WTC11 (cell line): ENCODE data around the gene KCMF1. TPM values are rescaled to one million over a fixed set of nuclear protein-coding genes. Genes with fewer than 3 reads are reported as not detected.

ENCODE experiments used
- ATAC-seq: fragments of 200-7000 bp; cut with Tn5 transposase; 2 replicates; pipeline ENCODE4 v1.10.0; 2021; ENCODE audit warnings: mild to moderate bottlenecking, moderate library complexity
- CTCF ChIA-PET: fragments of 300-600 bp; sonication (Branson Sonifier 250); formaldehyde crosslinking; loops from one replicate; lab custom pipeline; 2021; ENCODE audit warnings: antibody characterized with exemption; lab: Charles Lee
- POLR2A ChIA-PET: fragments of 350-600 bp; sonication (Branson Sonifier 250); formaldehyde crosslinking; loops from one replicate; lab custom pipeline; 2021; ENCODE audit warnings: antibody characterized with exemption; lab: Charles Lee
- DNase-seq: peaks from one replicate; pipeline ENCODE4 v3.0.0; 2021; ENCODE audit warnings: low spot score
- H3K27ac Mint-ChIP-seq: 2 replicates; pipeline ENCODE4 v1.8.0; 2021; ENCODE audit warnings: mixed read lengths
- H3K27me3 Mint-ChIP-seq: 2 replicates; pipeline ENCODE4 v1.8.0; 2021; ENCODE audit warnings: low read depth, mild to moderate bottlenecking, moderate library complexity, mixed read lengths
- H3K36me3 Mint-ChIP-seq: 2 replicates; pipeline ENCODE4 v1.8.0; 2021; ENCODE audit warnings: mixed read lengths
- H3K4me1 Mint-ChIP-seq: 2 replicates; pipeline ENCODE4 v1.8.0; 2022; ENCODE audit warnings: mixed read lengths
- H3K4me3 Mint-ChIP-seq: 2 replicates; pipeline ENCODE4 v1.8.0; 2021; ENCODE audit warnings: mild to moderate bottlenecking, moderate library complexity, mixed read lengths
- H3K9me3 Mint-ChIP-seq: 2 replicates; pipeline ENCODE4 v1.8.0; 2021; ENCODE audit warnings: mixed read lengths
- CBFB ChIP-seq: sonication (generic); formaldehyde crosslinking; IDR thresholded peaks from 2 replicates; pipeline ENCODE4 v1.8.1; 2022; ENCODE audit warnings: mild to moderate bottlenecking, low read depth, missing genetic modification reagents
- CREB1 ChIP-seq: sonication (generic); formaldehyde crosslinking; IDR thresholded peaks from 2 replicates; pipeline ENCODE4 v1.8.0; 2023; ENCODE audit warnings: mild to moderate bottlenecking, missing genetic modification reagents
- ETV6 ChIP-seq: sonication (generic); formaldehyde crosslinking; IDR thresholded peaks from 2 replicates; pipeline ENCODE4 v1.8.1; 2022; ENCODE audit warnings: mild to moderate bottlenecking, missing genetic modification reagents
- FOXJ3 ChIP-seq: sonication (generic); formaldehyde crosslinking; IDR thresholded peaks from 2 replicates; pipeline ENCODE4 v1.9.0; 2021; ENCODE audit warnings: missing genetic modification reagents, mild to moderate bottlenecking, borderline replicate concordance
- FOXK1 ChIP-seq: sonication (generic); formaldehyde crosslinking; IDR thresholded peaks from 2 replicates; pipeline ENCODE4 v1.8.0; 2022; ENCODE audit warnings: mild to moderate bottlenecking, moderate library complexity, missing genetic modification reagents
- GRHL2 ChIP-seq: fragments of 250-450 bp; sonication (Bioruptor Pico); IDR thresholded peaks from 2 replicates; pipeline ENCODE4 v1.8.0; 2022; ENCODE audit warnings: mild to moderate bottlenecking, moderate library complexity; ENCODE audit not compliant: insufficient replicate concordance, severe bottlenecking
- HMGA2 ChIP-seq: fragments of 250-450 bp; sonication (Bioruptor Pico); IDR thresholded peaks from 2 replicates; pipeline ENCODE4 v1.4.0; 2021; ENCODE audit warnings: mild to moderate bottlenecking, moderate library complexity
- OVOL2 ChIP-seq: fragments of 250-450 bp; sonication (Bioruptor Pico); IDR thresholded peaks from 2 replicates; pipeline ENCODE4 v1.9.0; 2021; ENCODE audit warnings: mild to moderate bottlenecking, borderline replicate concordance
- PRRX2 ChIP-seq: fragments of 250-450 bp; sonication (Bioruptor Pico); IDR thresholded peaks from 2 replicates; pipeline ENCODE4 v1.8.0; 2021; ENCODE audit warnings: mild to moderate bottlenecking
- SMAD4 ChIP-seq: sonication (generic); formaldehyde crosslinking; IDR thresholded peaks from 2 replicates; pipeline ENCODE4 v1.8.0; 2022; ENCODE audit warnings: mild to moderate bottlenecking, missing genetic modification reagents
- ZNF138 ChIP-seq: sonication (generic); formaldehyde crosslinking; conservative IDR thresholded peaks from 2 replicates; pipeline ENCODE4 v1.8.1; 2022; ENCODE audit warnings: mild to moderate bottlenecking, moderate library complexity, missing genetic modification reagents
- ZNF263 ChIP-seq: sonication (generic); formaldehyde crosslinking; IDR thresholded peaks from 2 replicates; pipeline ENCODE4 v1.8.1; 2022; ENCODE audit warnings: low read depth, mild to moderate bottlenecking, moderate library complexity, missing genetic modification reagents
- ZNF416 ChIP-seq: fragments of 250-450 bp; sonication (Bioruptor Pico); IDR thresholded peaks from 2 replicates; pipeline ENCODE4 v1.9.0; 2021; ENCODE audit warnings: mild to moderate bottlenecking, inconsistent platforms
- ZNF671 ChIP-seq: fragments of 250-450 bp; sonication (Bioruptor Pico); IDR thresholded peaks from 2 replicates; pipeline ENCODE4 v1.8.0; 2021; ENCODE audit warnings: mild to moderate bottlenecking
- total RNA-seq: library from RNA; stranded (reverse); gene quantifications from 3 replicates; pipeline ENCODE4 v1.2.3, GENCODE V29; 2021
- TF ChIP-seq, protein P1 (sequence below): sonication (generic); formaldehyde crosslinking; IDR thresholded peaks from 2 replicates; pipeline ENCODE4 v1.8.0; 2022; ENCODE audit warnings: missing genetic modification reagents
- TF ChIP-seq, protein P2 (sequence below): sonication (generic); formaldehyde crosslinking; IDR thresholded peaks from 2 replicates; pipeline ENCODE4 v1.8.1; 2022; ENCODE audit warnings: mild to moderate bottlenecking, missing genetic modification reagents, moderate library complexity, borderline replicate concordance
- TF ChIP-seq, protein P3 (sequence below): fragments of 250-450 bp; sonication (Bioruptor Pico); IDR thresholded peaks from 2 replicates; pipeline ENCODE4 v1.9.0; 2021; ENCODE audit warnings: mild to moderate bottlenecking
- TF ChIP-seq, protein P4 (sequence below): sonication (generic); formaldehyde crosslinking; IDR thresholded peaks from 2 replicates; pipeline ENCODE4 v1.8.1; 2023; ENCODE audit warnings: mild to moderate bottlenecking, missing genetic modification reagents
- TF ChIP-seq, protein P5 (sequence below): fragments of 200-600 bp; IDR thresholded peaks from 2 replicates; pipeline ENCODE4 v1.8.0; 2022; ENCODE audit warnings: antibody characterized with exemption
- TF ChIP-seq, protein P6 (sequence below): fragments of 250-450 bp; sonication (Bioruptor Pico); IDR thresholded peaks from 2 replicates; pipeline ENCODE4 v1.9.0; 2021; ENCODE audit warnings: moderate library complexity, mild to moderate bottlenecking, inconsistent platforms, borderline replicate concordance

KCMF1 gene
- total RNA-seq, 1 experiment from 2014 or later = 117 TPM

DNA sequence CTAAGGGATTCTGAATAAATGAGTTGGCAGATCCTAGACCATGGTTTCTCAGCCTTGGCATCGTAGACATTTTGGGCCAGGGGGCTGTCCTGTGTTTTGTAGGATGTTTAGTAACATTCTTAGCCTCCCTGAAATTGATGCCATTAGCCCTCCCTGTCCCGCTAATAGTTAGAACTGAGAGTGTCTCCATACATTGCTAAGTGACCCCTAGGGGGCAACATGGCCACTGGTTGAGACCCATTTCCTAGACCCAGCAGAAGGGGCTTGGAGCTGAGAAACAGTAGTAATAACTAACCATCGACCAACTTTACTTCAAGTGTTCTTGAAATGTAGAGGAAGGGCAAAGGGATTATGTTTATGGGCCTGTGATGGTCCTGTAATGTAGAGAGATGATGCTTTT, 40.8 kb downstream of the KCMF1 start:
- peaks cover 69% of the 10 kb centered on the region for H3K4me1 Mint-ChIP-seq
- H3K9me3 Mint-ChIP-seq = peaks cover 5% of the 10 kb centered on the region
- no peak overlapping the region for H3K4me3 Mint-ChIP-seq
- H3K36me3 Mint-ChIP-seq = peaks cover 14% of the 10 kb centered on the region
- no peak overlapping the region for H3K27ac Mint-ChIP-seq
- DNase-seq = peak; percentile 33
- POLR2A ChIA-PET = no interaction called here
- peak; percentile 86 for ATAC-seq
- H3K27me3 Mint-ChIP-seq = no peaks in the 10 kb centered on the region
- TF ChIP-seq, protein P1, sequence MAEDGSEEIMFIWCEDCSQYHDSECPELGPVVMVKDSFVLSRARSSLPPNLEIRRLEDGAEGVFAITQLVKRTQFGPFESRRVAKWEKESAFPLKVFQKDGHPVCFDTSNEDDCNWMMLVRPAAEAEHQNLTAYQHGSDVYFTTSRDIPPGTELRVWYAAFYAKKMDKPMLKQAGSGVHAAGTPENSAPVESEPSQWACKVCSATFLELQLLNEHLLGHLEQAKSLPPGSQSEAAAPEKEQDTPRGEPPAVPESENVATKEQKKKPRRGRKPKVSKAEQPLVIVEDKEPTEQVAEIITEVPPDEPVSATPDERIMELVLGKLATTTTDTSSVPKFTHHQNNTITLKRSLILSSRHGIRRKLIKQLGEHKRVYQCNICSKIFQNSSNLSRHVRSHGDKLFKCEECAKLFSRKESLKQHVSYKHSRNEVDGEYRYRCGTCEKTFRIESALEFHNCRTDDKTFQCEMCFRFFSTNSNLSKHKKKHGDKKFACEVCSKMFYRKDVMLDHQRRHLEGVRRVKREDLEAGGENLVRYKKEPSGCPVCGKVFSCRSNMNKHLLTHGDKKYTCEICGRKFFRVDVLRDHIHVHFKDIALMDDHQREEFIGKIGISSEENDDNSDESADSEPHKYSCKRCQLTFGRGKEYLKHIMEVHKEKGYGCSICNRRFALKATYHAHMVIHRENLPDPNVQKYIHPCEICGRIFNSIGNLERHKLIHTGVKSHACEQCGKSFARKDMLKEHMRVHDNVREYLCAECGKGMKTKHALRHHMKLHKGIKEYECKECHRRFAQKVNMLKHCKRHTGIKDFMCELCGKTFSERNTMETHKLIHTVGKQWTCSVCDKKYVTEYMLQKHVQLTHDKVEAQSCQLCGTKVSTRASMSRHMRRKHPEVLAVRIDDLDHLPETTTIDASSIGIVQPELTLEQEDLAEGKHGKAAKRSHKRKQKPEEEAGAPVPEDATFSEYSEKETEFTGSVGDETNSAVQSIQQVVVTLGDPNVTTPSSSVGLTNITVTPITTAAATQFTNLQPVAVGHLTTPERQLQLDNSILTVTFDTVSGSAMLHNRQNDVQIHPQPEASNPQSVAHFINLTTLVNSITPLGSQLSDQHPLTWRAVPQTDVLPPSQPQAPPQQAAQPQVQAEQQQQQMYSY = no peak
- TF ChIP-seq, protein P2, sequence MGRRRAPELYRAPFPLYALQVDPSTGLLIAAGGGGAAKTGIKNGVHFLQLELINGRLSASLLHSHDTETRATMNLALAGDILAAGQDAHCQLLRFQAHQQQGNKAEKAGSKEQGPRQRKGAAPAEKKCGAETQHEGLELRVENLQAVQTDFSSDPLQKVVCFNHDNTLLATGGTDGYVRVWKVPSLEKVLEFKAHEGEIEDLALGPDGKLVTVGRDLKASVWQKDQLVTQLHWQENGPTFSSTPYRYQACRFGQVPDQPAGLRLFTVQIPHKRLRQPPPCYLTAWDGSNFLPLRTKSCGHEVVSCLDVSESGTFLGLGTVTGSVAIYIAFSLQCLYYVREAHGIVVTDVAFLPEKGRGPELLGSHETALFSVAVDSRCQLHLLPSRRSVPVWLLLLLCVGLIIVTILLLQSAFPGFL (CRISPR knock-in tag) = no peak
- TF ChIP-seq CREB1 (no peak), ZNF263 (no peak), OVOL2 (no peak)
- TF ChIP-seq, protein P3, sequence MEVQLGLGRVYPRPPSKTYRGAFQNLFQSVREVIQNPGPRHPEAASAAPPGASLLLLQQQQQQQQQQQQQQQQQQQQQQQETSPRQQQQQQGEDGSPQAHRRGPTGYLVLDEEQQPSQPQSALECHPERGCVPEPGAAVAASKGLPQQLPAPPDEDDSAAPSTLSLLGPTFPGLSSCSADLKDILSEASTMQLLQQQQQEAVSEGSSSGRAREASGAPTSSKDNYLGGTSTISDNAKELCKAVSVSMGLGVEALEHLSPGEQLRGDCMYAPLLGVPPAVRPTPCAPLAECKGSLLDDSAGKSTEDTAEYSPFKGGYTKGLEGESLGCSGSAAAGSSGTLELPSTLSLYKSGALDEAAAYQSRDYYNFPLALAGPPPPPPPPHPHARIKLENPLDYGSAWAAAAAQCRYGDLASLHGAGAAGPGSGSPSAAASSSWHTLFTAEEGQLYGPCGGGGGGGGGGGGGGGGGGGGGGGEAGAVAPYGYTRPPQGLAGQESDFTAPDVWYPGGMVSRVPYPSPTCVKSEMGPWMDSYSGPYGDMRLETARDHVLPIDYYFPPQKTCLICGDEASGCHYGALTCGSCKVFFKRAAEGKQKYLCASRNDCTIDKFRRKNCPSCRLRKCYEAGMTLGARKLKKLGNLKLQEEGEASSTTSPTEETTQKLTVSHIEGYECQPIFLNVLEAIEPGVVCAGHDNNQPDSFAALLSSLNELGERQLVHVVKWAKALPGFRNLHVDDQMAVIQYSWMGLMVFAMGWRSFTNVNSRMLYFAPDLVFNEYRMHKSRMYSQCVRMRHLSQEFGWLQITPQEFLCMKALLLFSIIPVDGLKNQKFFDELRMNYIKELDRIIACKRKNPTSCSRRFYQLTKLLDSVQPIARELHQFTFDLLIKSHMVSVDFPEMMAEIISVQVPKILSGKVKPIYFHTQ (CRISPR knock-in tag) = no peak
- TF ChIP-seq, protein P4, sequence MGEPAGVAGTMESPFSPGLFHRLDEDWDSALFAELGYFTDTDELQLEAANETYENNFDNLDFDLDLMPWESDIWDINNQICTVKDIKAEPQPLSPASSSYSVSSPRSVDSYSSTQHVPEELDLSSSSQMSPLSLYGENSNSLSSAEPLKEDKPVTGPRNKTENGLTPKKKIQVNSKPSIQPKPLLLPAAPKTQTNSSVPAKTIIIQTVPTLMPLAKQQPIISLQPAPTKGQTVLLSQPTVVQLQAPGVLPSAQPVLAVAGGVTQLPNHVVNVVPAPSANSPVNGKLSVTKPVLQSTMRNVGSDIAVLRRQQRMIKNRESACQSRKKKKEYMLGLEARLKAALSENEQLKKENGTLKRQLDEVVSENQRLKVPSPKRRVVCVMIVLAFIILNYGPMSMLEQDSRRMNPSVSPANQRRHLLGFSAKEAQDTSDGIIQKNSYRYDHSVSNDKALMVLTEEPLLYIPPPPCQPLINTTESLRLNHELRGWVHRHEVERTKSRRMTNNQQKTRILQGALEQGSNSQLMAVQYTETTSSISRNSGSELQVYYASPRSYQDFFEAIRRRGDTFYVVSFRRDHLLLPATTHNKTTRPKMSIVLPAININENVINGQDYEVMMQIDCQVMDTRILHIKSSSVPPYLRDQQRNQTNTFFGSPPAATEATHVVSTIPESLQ (CRISPR knock-in tag) = no peak
- TF ChIP-seq, protein P5, sequence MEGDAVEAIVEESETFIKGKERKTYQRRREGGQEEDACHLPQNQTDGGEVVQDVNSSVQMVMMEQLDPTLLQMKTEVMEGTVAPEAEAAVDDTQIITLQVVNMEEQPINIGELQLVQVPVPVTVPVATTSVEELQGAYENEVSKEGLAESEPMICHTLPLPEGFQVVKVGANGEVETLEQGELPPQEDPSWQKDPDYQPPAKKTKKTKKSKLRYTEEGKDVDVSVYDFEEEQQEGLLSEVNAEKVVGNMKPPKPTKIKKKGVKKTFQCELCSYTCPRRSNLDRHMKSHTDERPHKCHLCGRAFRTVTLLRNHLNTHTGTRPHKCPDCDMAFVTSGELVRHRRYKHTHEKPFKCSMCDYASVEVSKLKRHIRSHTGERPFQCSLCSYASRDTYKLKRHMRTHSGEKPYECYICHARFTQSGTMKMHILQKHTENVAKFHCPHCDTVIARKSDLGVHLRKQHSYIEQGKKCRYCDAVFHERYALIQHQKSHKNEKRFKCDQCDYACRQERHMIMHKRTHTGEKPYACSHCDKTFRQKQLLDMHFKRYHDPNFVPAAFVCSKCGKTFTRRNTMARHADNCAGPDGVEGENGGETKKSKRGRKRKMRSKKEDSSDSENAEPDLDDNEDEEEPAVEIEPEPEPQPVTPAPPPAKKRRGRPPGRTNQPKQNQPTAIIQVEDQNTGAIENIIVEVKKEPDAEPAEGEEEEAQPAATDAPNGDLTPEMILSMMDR = peak; percentile 53
- TF ChIP-seq, all 79 proteins: peak for 1
- CTCF ChIA-PET = interaction anchor here (0.6 to 3.3 kb wide), 23 partner anchors 9 to 485 kb away, joined by 3 to 36 read pairs (median 3); no protein-coding TSS in a partner anchor

DNA sequence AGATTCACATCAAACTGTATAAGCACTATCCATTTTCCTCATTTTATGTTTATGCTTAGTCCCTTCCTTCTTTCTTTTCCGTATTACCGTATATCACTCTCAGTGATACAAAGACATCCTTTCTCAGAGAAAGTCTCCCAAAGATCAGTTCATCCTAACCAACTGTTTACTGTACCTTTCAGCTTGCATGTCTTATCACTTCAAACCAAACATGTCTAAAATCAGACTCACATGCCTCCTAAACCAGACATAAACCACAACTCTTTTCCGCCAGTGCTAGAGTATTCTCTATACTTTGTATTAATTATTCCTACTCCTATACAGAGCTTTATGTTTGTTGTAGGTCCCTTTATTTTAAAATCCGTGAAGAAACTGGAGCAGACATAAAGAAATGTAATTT, 41.5 kb downstream of the KCMF1 start:
- Mint-ChIP-seq H3K4me3 (no peak overlapping the region), H3K27me3 (no peaks in the 10 kb centered on the region), H3K36me3 (peaks cover 9% of the 10 kb centered on the region), H3K4me1 (peaks cover 68% of the 10 kb centered on the region), H3K9me3 (peaks cover under 1% of the 10 kb centered on the region; the same call in 1 of the 2 replicates), H3K27ac (peak overlapping the region; percentile 51)
- CTCF ChIA-PET = interaction anchor here (0.6 to 3.3 kb wide), 23 partner anchors 8 to 486 kb away, joined by 3 to 36 read pairs (median 3); no protein-coding TSS in a partner anchor
- DNase-seq = no peak
- no peak for ATAC-seq
- POLR2A ChIA-PET = interaction anchor here (0.6 kb wide), 1 partner anchor 39 kb away, joined by 6 read pairs; no protein-coding TSS in a partner anchor
- TF ChIP-seq ZNF138 (CRISPR knock-in tag) (no peak), PRRX2 (CRISPR knock-in tag) (no peak), HMGA2 (CRISPR knock-in tag) (no peak), ZNF416 (CRISPR knock-in tag) (no peak), ZNF671 (CRISPR knock-in tag) (no peak), ETV6 (CRISPR knock-in tag) (no peak), CBFB (CRISPR knock-in tag) (no peak), FOXK1 (CRISPR knock-in tag) (no peak), SMAD4 (CRISPR knock-in tag) (no peak), GRHL2 (CRISPR knock-in tag) (no peak), FOXJ3 (CRISPR knock-in tag) (no peak)
- TF ChIP-seq, protein P4 (CRISPR knock-in tag) = no peak
- TF ChIP-seq, protein P6, sequence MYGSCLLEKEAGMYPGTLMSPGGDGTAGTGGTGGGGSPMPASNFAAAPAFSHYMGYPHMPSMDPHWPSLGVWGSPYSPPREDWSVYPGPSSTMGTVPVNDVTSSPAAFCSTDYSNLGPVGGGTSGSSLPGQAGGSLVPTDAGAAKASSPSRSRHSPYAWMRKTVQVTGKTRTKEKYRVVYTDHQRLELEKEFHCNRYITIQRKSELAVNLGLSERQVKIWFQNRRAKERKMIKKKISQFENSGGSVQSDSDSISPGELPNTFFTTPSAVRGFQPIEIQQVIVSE = no peak
